ENCODE results near the gene ZFYVE28. TPM values are rescaled to one million over a fixed set of nuclear protein-coding genes. Genes with fewer than 3 reads are reported as not detected.

Gene ZFYVE28
- total and polyA plus RNA-seq, 12 donors = 4.3 to 24.6 (median 16.0) TPM

- no peaks in the 10 kb centered on the region for H3K27me3 ChIP-seq
- WGBS, 4 donors = 95 to 99% (median 99%) methylated on average over 4 of the region's 4 CpGs
- no peak for TF ChIP-seq CTCF (IDR thresholded peaks at IDR 0.05)
- TF ChIP-seq POLR2A (IDR thresholded peaks at IDR 0.05) = no peak
- no peaks in the 10 kb centered on the region for H3K9me3 ChIP-seq (replicated peaks in 1 of 3)
- peaks cover 11 to 33% of the 10 kb centered on the region in 2 donors for H3K4me1 ChIP-seq (replicated peaks in 1 of 2)
- H3K4me3 ChIP-seq = no peak overlapping the region
- intact Hi-C loops (cut with DNase I) = no loop called here
- H3K27ac ChIP-seq = no peak overlapping the region
- H3K36me3 ChIP-seq (replicated peaks in 1 of 2) = no peaks in the 10 kb centered on the region
- DNase-seq = no peak
These were observed 49.6 kb downstream of the ZFYVE28 start for GRCh38 chr4:2368746-2369437.

DNA sequence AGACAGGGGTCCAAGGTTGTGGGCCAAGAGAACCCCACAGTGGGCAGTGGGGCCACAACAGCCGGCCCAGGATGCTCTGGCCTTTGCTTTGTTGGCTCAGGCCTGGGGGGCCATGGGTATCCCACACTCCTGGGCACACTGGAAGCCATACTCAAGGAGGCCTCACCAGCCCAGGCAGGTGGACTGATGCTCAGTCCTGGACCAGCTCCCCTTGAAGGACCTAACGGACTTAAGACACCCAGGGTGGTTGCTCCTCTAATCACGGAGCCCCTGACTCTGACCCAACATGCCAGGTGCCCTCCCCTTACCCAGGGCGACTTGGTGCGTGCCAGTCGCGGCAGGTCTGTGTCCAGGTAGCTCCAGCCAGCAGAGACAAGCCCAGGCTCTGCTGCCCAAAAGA is 50.8 kb downstream of the ZFYVE28 start:
- Histone ChIP-seq H3K36me3 (replicated peaks in 1 of 2) (no peaks in the 10 kb centered on the region), H3K4me1 (replicated peaks in 1 of 2) (peaks cover 23 to 45% of the 10 kb centered on the region in 2 donors), H3K4me3 (no peak overlapping the region), H3K9me3 (replicated peaks in 1 of 3) (no peaks in the 10 kb centered on the region), H3K27ac (peak overlapping the region in 1 of 5 donors; percentile 89), H3K27me3 (no peaks in the 10 kb centered on the region)
- DNase-seq = no peak
- intact Hi-C loops (cut with DNase I) = no loop called here
- WGBS, 4 donors = 85 to 91% methylated on average over 7 of the region's 7 CpGs; no CpG with 5 or more reads in 2 of the 4 donors
- TF ChIP-seq POLR2A (IDR thresholded peaks at IDR 0.05) (no peak), CTCF (IDR thresholded peaks at IDR 0.05) (no peak)

DNA sequence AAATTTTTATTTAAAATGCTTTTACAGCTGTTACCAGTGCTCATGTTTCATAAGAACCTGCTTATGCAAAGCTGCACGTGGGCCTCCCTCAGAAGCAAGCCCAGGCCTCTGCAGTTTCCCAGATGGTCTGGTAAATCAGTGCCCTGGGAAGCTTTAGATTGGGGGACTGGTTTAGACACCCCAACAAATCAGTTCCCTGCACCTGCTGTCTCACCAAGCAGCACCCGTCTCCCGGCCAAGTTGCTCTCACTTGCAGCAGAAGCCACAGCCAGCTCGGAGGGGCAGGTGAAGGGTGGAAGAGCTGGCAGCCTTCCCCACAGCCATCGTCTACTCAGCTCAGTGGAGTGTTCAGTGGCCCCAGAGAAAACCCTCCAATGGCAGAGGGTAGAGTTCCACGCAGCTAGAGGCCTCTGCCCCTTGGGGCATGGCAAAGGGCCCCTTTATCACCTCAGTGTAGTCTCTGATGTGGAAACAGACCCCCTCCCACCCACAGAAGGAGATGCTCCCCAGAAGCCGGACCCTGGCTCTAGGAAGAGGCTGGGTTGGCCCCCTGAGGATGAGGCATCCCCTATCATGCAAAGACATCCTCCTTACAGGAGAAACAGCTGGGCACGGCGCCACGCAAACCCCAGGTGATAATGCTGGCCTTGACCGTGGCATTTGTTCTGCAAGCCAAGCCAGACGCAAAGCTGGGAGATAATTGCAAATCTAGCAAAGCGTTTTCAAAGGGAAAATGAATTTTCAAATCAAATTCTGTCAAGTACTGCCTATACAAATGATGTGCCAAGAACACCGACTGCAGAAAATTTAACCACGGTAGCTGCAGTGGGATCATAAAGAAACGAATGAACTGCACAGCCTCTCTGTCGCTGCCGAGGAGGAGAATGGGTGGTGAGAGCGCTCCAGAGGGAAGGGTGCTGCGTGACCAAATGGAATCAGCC is 51.9 kb downstream of the ZFYVE28 start:
- Histone ChIP-seq H3K9me3 (replicated peaks in 1 of 3) (no peaks in the 10 kb centered on the region), H3K27ac (peak overlapping the region in 3 of 5 donors; percentile 3 to 89 (median 43)), H3K36me3 (replicated peaks in 1 of 2) (no peaks in the 10 kb centered on the region), H3K4me3 (no peak overlapping the region), H3K27me3 (no peaks in the 10 kb centered on the region), H3K4me1 (replicated peaks in 1 of 2) (peaks cover 25 to 53% of the 10 kb centered on the region in 2 donors)
- WGBS, 4 donors = 42 to 60% (median 54%) methylated on average over 15 to 20 of the region's 20 CpGs
- intact Hi-C loops (cut with DNase I) = no loop called here
- TF ChIP-seq CTCF (IDR thresholded peaks at IDR 0.05) (no peak), POLR2A (IDR thresholded peaks at IDR 0.05) (no peak)
- DNase-seq = peak in 6 of 7 donors; percentile 68 to 79 (median 70)

DNA sequence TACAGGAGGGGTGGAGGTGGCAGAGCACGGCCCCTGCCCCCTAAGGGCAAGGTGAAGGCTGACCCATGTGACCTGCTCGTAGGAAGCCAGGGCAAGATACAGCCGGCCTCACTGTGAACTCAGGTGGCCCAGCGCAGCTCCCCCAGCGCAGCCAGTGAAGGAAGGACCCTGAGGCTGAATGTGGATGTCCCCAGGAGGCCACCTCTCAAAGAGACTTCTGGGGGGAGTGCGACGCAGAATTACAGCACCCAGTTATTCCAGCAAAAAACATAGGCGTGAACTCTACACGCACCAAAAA is 52.6 kb downstream of the ZFYVE28 start:
- no peaks in the 10 kb centered on the region for H3K9me3 ChIP-seq (replicated peaks in 1 of 3)
- H3K27me3 ChIP-seq = no peaks in the 10 kb centered on the region
- H3K4me3 ChIP-seq = no peak overlapping the region
- no peak for DNase-seq
- 79 to 84% (median 82%) methylated on average over 8 to 9 of the region's 9 CpGs for WGBS, 4 donors
- H3K4me1 ChIP-seq (replicated peaks in 1 of 2) = peaks cover 25 to 53% of the 10 kb centered on the region in 2 donors
- TF ChIP-seq CTCF (IDR thresholded peaks at IDR 0.05) (no peak), POLR2A (IDR thresholded peaks at IDR 0.05) (no peak)
- intact Hi-C loops (cut with DNase I) = no loop called here
- H3K36me3 ChIP-seq (replicated peaks in 1 of 2) = no peaks in the 10 kb centered on the region
- H3K27ac ChIP-seq = peak overlapping the region in 1 of 5 donors; percentile 89

Data from adrenal gland (tissue), 12 donors.